ENCODE measurements around the gene PCNA. TPM values are rescaled to one million over a fixed set of nuclear protein-coding genes. Genes with fewer than 3 reads are reported as not detected.

The PCNA gene
- total RNA-seq, 4 donors from 2014 or later, result 21.9 to 60.0 (median 54.1) TPM

DNA sequence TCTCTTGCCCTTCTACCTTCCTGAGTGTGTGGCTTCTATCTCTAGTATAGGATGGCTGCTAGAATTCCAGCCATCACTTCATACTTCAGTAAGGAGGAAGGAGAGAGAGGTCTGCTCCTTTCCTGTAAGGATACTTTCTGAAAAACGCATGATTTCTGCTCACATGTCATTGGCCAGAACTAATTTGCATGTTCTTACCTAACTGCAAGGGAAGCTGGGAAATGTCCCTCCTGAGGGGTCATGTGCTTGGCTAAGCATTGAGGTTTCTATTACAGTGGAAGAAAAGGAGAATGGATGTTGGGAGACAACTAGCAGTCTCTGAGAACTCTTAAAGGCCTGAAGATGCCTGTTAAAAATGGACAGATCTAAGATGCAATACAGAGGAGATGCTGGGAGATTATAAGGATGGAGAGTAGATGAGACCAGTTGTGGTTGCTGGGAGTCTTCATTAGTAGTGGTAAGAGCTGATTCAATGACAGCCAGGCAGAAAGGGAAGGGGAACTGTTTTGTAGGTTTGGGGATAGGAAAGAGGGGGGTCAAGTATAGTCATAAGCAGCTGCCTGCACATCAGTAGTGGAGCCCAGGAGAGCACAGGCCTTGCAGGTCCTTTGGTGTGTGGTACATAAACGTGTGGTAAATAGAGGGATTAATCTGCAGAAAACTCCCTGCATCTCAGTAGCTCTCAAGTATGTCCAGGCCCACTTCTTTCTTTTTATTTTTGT lies 27.3 kb upstream of the PCNA start:
- WGBS, result 75% methylated on average over 2 of the region's 2 CpGs
- Histone ChIP-seq H3K4me3 (no peak overlapping the region), H3K27me3 (no peaks in the 10 kb centered on the region), H3K36me3 (peaks cover 4% of the 10 kb centered on the region), H3K9me3 (no peaks in the 10 kb centered on the region), H3K27ac (no peak overlapping the region), H3K4me1 (peaks cover 16% of the 10 kb centered on the region)
- TF ChIP-seq, protein P1, sequence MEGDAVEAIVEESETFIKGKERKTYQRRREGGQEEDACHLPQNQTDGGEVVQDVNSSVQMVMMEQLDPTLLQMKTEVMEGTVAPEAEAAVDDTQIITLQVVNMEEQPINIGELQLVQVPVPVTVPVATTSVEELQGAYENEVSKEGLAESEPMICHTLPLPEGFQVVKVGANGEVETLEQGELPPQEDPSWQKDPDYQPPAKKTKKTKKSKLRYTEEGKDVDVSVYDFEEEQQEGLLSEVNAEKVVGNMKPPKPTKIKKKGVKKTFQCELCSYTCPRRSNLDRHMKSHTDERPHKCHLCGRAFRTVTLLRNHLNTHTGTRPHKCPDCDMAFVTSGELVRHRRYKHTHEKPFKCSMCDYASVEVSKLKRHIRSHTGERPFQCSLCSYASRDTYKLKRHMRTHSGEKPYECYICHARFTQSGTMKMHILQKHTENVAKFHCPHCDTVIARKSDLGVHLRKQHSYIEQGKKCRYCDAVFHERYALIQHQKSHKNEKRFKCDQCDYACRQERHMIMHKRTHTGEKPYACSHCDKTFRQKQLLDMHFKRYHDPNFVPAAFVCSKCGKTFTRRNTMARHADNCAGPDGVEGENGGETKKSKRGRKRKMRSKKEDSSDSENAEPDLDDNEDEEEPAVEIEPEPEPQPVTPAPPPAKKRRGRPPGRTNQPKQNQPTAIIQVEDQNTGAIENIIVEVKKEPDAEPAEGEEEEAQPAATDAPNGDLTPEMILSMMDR (IDR thresholded peaks at IDR 0.05), result no peak
- TF ChIP-seq POLR2AphosphoS5 (IDR thresholded peaks at IDR 0.05) (no peak), EP300 (IDR thresholded peaks at IDR 0.05) (no peak), POLR2A (IDR thresholded peaks at IDR 0.05) (no peak)
- DNase-seq (ENCODE audit: low spot score in 2 of 2), result no peak

DNA sequence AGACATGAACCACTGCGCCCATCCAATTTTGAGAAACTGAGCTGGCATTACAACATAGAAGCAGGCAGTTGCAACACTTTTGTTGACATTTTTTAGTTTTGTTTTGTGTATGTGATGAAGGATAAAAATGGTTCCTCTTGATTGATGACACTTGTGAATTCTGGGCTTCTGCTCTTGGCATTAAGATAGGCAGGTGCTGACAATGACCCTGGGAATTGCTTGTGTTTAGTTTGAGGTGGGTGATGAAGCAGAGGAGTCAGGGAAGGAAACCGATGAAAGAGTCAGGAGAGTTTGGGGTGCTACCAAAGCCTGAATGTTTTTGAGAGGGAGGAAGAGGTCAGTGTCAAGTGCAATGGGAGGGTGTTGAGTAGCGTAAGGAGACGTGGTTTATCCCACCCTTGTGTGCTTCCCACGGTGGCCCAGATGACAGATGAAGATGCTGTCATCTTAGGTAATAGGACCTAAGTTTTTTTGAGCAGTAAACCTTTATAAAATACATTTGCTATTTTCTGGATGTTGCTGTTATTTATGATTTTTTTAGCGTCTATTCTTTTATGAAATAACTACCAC lies 26.4 kb upstream of the PCNA start:
- H3K9me3 ChIP-seq, result no peaks in the 10 kb centered on the region
- H3K36me3 ChIP-seq, result peaks cover 4% of the 10 kb centered on the region
- no peak overlapping the region for H3K4me3 ChIP-seq
- DNase-seq (ENCODE audit: low spot score in 2 of 2), result no peak
- H3K27ac ChIP-seq, result no peak overlapping the region
- peaks cover 19% of the 10 kb centered on the region for H3K4me1 ChIP-seq
- 93% methylated on average over 6 of the region's 6 CpGs for WGBS
- no peak for TF ChIP-seq POLR2AphosphoS5 (IDR thresholded peaks at IDR 0.05)
- no peak for TF ChIP-seq POLR2A (IDR thresholded peaks at IDR 0.05)
- TF ChIP-seq EP300 (IDR thresholded peaks at IDR 0.05), result no peak
- TF ChIP-seq, protein P1 (IDR thresholded peaks at IDR 0.05), result no peak
- no peaks in the 10 kb centered on the region for H3K27me3 ChIP-seq

DNA sequence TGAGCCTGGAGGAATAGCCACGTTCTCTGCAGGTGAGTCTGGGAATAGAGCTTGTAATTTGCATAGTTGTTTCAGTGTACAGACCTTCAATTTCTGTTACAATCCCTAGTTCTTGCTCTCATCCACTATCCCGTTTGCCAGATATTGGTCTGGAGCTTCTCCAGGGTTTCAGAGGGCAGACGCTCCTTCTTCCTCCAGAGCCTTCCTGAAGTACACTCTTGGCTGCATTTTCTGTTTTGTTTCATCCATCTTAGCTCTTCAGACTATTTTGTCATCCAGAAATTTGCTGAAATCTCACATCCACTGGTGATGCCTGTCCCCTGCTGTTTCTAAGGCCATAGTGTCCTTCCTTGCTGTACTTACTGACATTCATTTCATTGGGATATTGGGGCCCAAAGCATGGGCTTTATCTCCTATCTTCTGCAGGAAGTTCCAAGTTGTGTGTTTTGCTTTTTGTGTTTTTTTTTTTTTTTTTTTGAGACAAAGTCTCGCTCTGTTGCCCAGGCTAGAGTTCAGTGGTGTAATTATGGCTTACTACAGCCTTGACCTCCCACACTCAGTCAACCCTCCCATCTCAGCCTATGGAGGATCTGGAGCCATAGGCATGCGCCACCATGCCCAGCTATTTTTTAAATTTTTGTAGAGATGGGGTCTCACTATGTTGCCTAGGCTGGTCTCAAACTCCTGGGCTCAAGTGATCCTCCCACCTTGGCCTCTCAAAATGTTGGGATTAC lies 25.8 kb upstream of the PCNA start:
- Histone ChIP-seq H3K4me3 (no peak overlapping the region), H3K4me1 (peaks cover 23% of the 10 kb centered on the region), H3K27ac (no peak overlapping the region), H3K36me3 (peaks cover 4% of the 10 kb centered on the region), H3K27me3 (no peaks in the 10 kb centered on the region), H3K9me3 (no peaks in the 10 kb centered on the region)
- 80% methylated on average over 5 of the region's 5 CpGs for WGBS
- no peak for DNase-seq (ENCODE audit: low spot score in 2 of 2)
- TF ChIP-seq POLR2AphosphoS5 (IDR thresholded peaks at IDR 0.05), result no peak
- TF ChIP-seq, protein P1 (IDR thresholded peaks at IDR 0.05), result no peak
- TF ChIP-seq POLR2A (IDR thresholded peaks at IDR 0.05), result no peak
- no peak for TF ChIP-seq EP300 (IDR thresholded peaks at IDR 0.05)

DNA sequence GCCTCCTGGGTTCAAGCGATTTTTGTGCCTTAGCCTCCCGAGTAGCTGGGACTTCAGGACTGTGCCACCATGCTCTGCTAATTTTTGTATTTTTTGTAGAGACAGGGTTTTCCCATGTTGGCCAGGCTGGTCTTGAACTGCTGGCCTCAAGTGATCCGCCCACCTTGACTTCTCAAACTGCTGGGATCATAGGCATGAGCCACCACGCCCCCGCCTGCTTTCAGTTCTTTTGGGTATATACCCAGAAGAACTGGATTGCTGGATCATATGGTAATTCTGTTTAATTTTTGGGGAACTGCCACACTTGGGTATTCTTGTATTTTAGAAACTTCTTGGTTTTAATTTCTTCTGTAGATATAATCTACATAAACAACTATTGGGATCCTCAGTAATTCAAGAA lies 24.1 kb upstream of the PCNA start:
- H3K36me3 ChIP-seq, result peaks cover 4% of the 10 kb centered on the region
- peaks cover 23% of the 10 kb centered on the region for H3K4me1 ChIP-seq
- 95% methylated on average over 5 of the region's 5 CpGs for WGBS
- no peak for DNase-seq (ENCODE audit: low spot score in 2 of 2)
- H3K4me3 ChIP-seq, result no peak overlapping the region
- no peaks in the 10 kb centered on the region for H3K9me3 ChIP-seq
- H3K27ac ChIP-seq, result no peak overlapping the region
- no peak for TF ChIP-seq POLR2A (IDR thresholded peaks at IDR 0.05)
- H3K27me3 ChIP-seq, result no peaks in the 10 kb centered on the region

GRCh38 chr20:5141615-5142014 lies 21.9 kb upstream of the PCNA start:
- 46% methylated on average over 2 of the region's 2 CpGs for WGBS
- no peak for DNase-seq (ENCODE audit: low spot score in 2 of 2)

More at GRCh38 chr20:5141615-5142014, 21.9 kb upstream of the PCNA start:
- Histone ChIP-seq H3K4me1 (peaks cover 11% of the 10 kb centered on the region), H3K27ac (no peak overlapping the region), H3K27me3 (no peaks in the 10 kb centered on the region), H3K4me3 (no peak overlapping the region), H3K36me3 (peaks cover 4% of the 10 kb centered on the region), H3K9me3 (no peaks in the 10 kb centered on the region)
- TF ChIP-seq POLR2A (IDR thresholded peaks at IDR 0.05) (no peak), POLR2AphosphoS5 (IDR thresholded peaks at IDR 0.05) (no peak), EP300 (IDR thresholded peaks at IDR 0.05) (no peak)
- TF ChIP-seq, protein P1 (IDR thresholded peaks at IDR 0.05), result no peak
